Calu3 (cell line): ENCODE data around the gene UCHL3. TPM values are rescaled to one million over a fixed set of nuclear protein-coding genes. Genes with fewer than 3 reads are reported as not detected.
A peak's percentile ranks its signal among the peaks of the same experiment; 100 is the strongest.
"Not testable (repeated sequence)": the region's sequence is repeated elsewhere in the genome, so short reads cannot be mapped to it uniquely, and the experiment has no call there.

ENCODE experiments used
- BruUV-seq: library from RNA; stranded (reverse); fragments of 400-500 nt; replicated peaks from 2 replicates; lab custom pipeline; 2021; lab: Mats Ljungman, UMichigan
- CTCF ChIA-PET: fragments of 300-600 bp; sonication (Branson Sonifier 250); formaldehyde crosslinking; loops from one replicate; lab custom pipeline; 2022; ENCODE audit warnings: antibody characterized with exemption; lab: Charles Lee
- DNase-seq: peaks from one replicate; pipeline ENCODE4 v3.0.0; 2022
- H3K27ac Mint-ChIP-seq: one replicate; pipeline ENCODE4 v1.8.0; 2022; ENCODE audit warnings: mixed read lengths; ENCODE audit not compliant: unreplicated experiment
- H3K27me3 Mint-ChIP-seq: one replicate; pipeline ENCODE4 v1.8.0; 2022; ENCODE audit warnings: mixed read lengths; ENCODE audit not compliant: unreplicated experiment
- H3K36me3 Mint-ChIP-seq: one replicate; pipeline ENCODE4 v1.8.0; 2022; ENCODE audit warnings: mild to moderate bottlenecking, moderate library complexity, mixed read lengths; ENCODE audit not compliant: insufficient read depth, unreplicated experiment
- H3K4me1 Mint-ChIP-seq: one replicate; pipeline ENCODE4 v1.8.0; 2022; ENCODE audit warnings: mild to moderate bottlenecking, low read depth, mixed read lengths; ENCODE audit not compliant: unreplicated experiment
- H3K4me3 Mint-ChIP-seq: one replicate; pipeline ENCODE4 v1.8.0; 2022; ENCODE audit warnings: mild to moderate bottlenecking, low read depth, moderate library complexity, mixed read lengths; ENCODE audit not compliant: unreplicated experiment
- H3K9me3 Mint-ChIP-seq: one replicate; pipeline ENCODE4 v1.8.0; 2022; ENCODE audit warnings: low read depth, mixed read lengths; ENCODE audit not compliant: unreplicated experiment
- intact Hi-C: fragments of 100-400 bp; cut with micrococcal nuclease; formaldehyde crosslinking; loops from one replicate; pipeline ENCODE4 v1.10.0; 2022; ENCODE audit not compliant: unreplicated experiment
- total RNA-seq: library from RNA; stranded (reverse); gene quantifications from 2 replicates; pipeline ENCODE4 v1.2.3, GENCODE V29; 2022
- TF ChIP-seq, protein P1 (sequence below): fragments of 200-600 bp; IDR thresholded peaks from one replicate; pipeline ENCODE4 v1.8.0; 2022; ENCODE audit warnings: antibody characterized with exemption; ENCODE audit not compliant: unreplicated experiment

The UCHL3 gene
- total RNA-seq, 1 experiment from 2014 or later = 23.2 TPM

DNA sequence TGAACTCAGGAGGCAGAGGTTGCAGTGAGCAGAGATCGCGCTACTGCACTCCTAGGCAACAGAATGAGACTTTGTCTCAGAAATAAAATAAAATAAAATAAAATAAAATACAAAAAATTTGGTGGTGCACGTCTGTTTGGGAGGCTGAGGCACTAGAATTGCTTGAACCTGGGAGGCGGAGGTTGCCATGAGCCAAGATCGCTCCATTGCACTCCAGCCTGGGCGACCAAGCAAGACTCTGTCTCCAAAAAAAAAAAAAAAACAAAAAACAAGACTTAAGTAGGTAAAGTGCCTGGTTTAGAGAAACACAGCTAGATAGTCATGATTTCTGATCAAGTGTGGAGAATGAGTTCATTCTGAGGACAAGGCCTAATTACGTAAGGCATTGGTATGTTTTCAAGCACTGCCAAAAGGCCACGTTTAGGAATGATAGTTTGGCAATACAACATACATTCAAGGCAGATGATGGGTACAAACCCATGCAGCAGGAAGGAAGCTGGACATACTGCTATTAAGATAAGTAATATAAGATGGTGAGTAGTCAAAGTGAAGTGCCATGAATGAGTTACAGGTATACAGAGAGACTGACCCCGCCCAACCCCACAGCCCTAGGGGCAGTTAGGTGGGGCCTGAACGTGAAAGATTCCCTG lies 4.8 kb upstream of the UCHL3 start:
- H3K4me3 Mint-ChIP-seq = no peak overlapping the region
- TF ChIP-seq, protein P1, sequence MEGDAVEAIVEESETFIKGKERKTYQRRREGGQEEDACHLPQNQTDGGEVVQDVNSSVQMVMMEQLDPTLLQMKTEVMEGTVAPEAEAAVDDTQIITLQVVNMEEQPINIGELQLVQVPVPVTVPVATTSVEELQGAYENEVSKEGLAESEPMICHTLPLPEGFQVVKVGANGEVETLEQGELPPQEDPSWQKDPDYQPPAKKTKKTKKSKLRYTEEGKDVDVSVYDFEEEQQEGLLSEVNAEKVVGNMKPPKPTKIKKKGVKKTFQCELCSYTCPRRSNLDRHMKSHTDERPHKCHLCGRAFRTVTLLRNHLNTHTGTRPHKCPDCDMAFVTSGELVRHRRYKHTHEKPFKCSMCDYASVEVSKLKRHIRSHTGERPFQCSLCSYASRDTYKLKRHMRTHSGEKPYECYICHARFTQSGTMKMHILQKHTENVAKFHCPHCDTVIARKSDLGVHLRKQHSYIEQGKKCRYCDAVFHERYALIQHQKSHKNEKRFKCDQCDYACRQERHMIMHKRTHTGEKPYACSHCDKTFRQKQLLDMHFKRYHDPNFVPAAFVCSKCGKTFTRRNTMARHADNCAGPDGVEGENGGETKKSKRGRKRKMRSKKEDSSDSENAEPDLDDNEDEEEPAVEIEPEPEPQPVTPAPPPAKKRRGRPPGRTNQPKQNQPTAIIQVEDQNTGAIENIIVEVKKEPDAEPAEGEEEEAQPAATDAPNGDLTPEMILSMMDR = no peak
- BruUV-seq = no TSS peak
- H3K27ac Mint-ChIP-seq = no peak overlapping the region
- intact Hi-C loops = loop anchor here (10.0 kb wide), 1 partner anchor 60 kb away; the partner anchor contains the start of gene TBC1D4
- H3K36me3 Mint-ChIP-seq = peaks cover 7% of the 10 kb centered on the region
- DNase-seq = no peak
- no peaks in the 10 kb centered on the region for H3K9me3 Mint-ChIP-seq
- peaks cover 8% of the 10 kb centered on the region for H3K4me1 Mint-ChIP-seq
- H3K27me3 Mint-ChIP-seq = no peaks in the 10 kb centered on the region
- CTCF ChIA-PET = no interaction called here

- H3K36me3 Mint-ChIP-seq = peaks cover 13% of the 10 kb centered on the region
- H3K27ac Mint-ChIP-seq, H3K4me3 Mint-ChIP-seq, CTCF ChIA-PET, H3K27me3 Mint-ChIP-seq, H3K4me1 Mint-ChIP-seq, BruUV-seq, H3K9me3 Mint-ChIP-seq, DNase-seq: not testable (repeated sequence)
- intact Hi-C loops = loop anchor here (10.0 kb wide), 1 partner anchor 61 kb away; the partner anchor contains the start of gene TBC1D4
Measured at GRCh38 chr13:75545386-75545785, 4.2 kb upstream of the UCHL3 start.

GRCh38 chr13:75547917-75548316 lies 1.7 kb upstream of the UCHL3 start:
- no peak overlapping the region for H3K4me3 Mint-ChIP-seq
- no peaks in the 10 kb centered on the region for H3K27me3 Mint-ChIP-seq
- CTCF ChIA-PET = no interaction called here
- H3K4me1 Mint-ChIP-seq = peaks cover 8% of the 10 kb centered on the region
- intact Hi-C loops = loop anchor here (10.0 kb wide), 1 partner anchor 63 kb away; the partner anchor contains the start of gene TBC1D4
- H3K27ac Mint-ChIP-seq = no peak overlapping the region
- no peak for DNase-seq
- no peaks in the 10 kb centered on the region for H3K9me3 Mint-ChIP-seq
- BruUV-seq = no TSS peak
- TF ChIP-seq, protein P1 = no peak
- H3K36me3 Mint-ChIP-seq = peaks cover 18% of the 10 kb centered on the region

GRCh38 chr13:75550159-75550567 lies 572 bp downstream of the UCHL3 start:
- intact Hi-C loops = no loop called here
- Mint-ChIP-seq H3K4me3 (peak overlapping the region; percentile 96), H3K36me3 (peaks cover 23% of the 10 kb centered on the region), H3K27ac (peak overlapping the region; percentile 93), H3K27me3 (no peaks in the 10 kb centered on the region), H3K4me1 (peaks cover 19% of the 10 kb centered on the region), H3K9me3 (no peaks in the 10 kb centered on the region)
- DNase-seq = peak; percentile 6
- CTCF ChIA-PET = interaction anchor here (0.5 to 0.7 kb wide), 3 partner anchors 47 to 1336 kb away, joined by 4 to 11 read pairs (median 7); no protein-coding TSS in a partner anchor
- TSS peak; percentile 28 for BruUV-seq
- TF ChIP-seq, protein P1 = no peak

- TF ChIP-seq, protein P1 = no peak
Measured at GRCh38 chr13:75554464-75554863, 4.9 kb downstream of the UCHL3 start.

More at GRCh38 chr13:75554464-75554863, 4.9 kb downstream of the UCHL3 start:
- BruUV-seq = no TSS peak
- Mint-ChIP-seq H3K4me1 (peaks cover 11% of the 10 kb centered on the region), H3K9me3 (no peaks in the 10 kb centered on the region), H3K36me3 (peaks cover 20% of the 10 kb centered on the region), H3K4me3 (no peak overlapping the region), H3K27ac (no peak overlapping the region), H3K27me3 (no peaks in the 10 kb centered on the region)
- intact Hi-C loops = no loop called here
- no peak for DNase-seq
- CTCF ChIA-PET = no interaction called here
